Omental fat pad (tissue), 4 donors: ENCODE measurements around the gene FAM83F. TPM values are rescaled to one million over a fixed set of nuclear protein-coding genes. Genes with fewer than 3 reads are reported as not detected.

Source experiments
- ATAC-seq: fragments of 150-250 bp; one replicate; pipeline ENCODE4 v1.9.1; 2016; ENCODE audit warnings: mild to moderate bottlenecking, moderate library complexity; ENCODE audit not compliant: low FRiP score
- DNase-seq: peaks from one replicate; pipeline ENCODE4 v3.0.0-alpha.2; 2019; ENCODE audit warnings: low spot score
- total RNA-seq, 4 donors: library from RNA; depleted of rRNA; stranded (reverse); fragments of >200 nt; gene quantifications; one replicate each; pipeline ENCODE4 v1.1.0, GENCODE V29; 2016
- TF ChIP-seq, protein P1 (sequence below), 3 donors: fragments of 450-650 bp; IDR thresholded peaks; one replicate each; pipeline ENCODE4 v1.5.1; 2016 to 2017; ENCODE audit warnings: antibody characterized with exemption in 3 of 3, mild to moderate bottlenecking in 3 of 3, moderate library complexity in 2 of 3

FAM83F gene
- total RNA-seq, 4 donors from 2014 or later, result 0.37 to 0.84 (median 0.57) TPM

DNA sequence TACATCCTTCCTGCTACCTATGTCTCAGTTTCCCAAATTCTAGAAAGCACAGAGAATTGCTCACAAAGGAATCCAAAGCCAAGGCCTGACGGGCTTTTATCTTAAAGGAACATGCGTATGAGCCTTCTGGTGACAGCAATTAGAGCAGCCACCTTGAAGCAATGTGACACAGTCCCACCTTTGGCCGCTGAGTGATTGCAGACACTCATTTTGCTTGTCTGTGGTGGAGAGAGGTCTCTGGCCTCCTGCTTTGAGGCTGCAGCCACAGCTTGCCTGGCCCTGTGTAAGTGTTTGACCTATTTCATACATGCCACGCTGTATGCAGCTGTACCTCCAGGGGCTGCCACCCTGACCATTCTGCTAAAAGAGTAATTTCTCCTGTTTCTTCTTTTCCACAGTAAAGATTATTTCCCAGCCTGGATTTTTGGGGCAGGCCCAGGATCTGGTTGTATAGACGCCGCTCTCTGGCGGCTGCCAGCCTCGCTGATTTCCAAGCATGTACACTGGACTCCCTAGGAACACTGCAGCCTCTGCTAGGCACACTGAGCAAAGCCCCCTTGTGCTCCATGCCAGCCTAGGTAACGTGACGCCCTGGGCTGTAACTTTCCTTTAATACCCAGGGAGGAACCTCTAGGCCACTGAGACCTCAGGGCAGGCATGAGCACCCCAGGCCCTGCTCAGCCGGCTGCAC is 35.7 kb upstream of the FAM83F start:
- ATAC-seq, result no peak
- TF ChIP-seq, protein P1, sequence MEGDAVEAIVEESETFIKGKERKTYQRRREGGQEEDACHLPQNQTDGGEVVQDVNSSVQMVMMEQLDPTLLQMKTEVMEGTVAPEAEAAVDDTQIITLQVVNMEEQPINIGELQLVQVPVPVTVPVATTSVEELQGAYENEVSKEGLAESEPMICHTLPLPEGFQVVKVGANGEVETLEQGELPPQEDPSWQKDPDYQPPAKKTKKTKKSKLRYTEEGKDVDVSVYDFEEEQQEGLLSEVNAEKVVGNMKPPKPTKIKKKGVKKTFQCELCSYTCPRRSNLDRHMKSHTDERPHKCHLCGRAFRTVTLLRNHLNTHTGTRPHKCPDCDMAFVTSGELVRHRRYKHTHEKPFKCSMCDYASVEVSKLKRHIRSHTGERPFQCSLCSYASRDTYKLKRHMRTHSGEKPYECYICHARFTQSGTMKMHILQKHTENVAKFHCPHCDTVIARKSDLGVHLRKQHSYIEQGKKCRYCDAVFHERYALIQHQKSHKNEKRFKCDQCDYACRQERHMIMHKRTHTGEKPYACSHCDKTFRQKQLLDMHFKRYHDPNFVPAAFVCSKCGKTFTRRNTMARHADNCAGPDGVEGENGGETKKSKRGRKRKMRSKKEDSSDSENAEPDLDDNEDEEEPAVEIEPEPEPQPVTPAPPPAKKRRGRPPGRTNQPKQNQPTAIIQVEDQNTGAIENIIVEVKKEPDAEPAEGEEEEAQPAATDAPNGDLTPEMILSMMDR (IDR thresholded peaks at IDR 0.05), result no peak
- DNase-seq, result no peak

DNA sequence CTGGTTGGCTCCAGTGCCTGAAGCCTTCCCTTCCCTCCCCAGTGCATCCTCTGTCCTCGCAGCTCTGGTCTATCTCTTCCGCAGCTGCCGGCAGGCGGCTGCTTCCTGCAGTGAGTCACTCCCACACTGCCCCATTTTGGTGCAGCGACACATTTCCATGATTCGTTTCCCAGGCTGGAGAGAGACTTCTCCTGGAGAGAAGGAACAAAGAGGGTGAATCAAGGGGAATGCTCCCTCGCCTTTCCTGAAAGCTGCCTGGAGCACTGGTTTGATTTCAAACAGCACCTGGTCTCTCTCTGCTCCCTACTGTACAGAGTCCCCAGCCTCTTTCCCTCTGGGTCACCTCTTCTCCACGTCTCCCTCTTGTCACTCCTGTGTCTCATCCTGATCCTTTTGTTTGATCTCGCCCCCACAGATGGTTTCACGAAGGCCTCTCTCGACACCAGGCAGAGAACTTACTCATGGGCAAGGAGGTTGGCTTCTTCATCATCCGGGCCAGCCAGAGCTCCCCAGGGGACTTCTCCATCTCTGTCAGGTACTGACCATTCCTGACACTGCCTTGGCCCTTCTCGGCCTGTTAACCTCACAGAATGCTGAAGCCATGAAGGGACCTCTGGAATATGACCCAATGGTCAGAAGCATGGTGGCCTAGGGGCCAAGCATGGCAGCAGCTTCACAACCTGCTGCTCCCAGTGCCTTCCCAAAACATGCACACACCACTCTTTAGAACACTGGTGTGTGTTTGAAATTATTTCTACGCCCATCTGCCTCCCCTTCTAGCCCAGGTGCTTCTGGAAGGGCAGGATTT is 34.9 kb upstream of the FAM83F start, which contains the start of gene TMA7B:
TSS of gene TMA7B (plus strand) at position 758 of the 808 bp plus-strand sequence. CDS start 3,978 bp downstream, outside the sequence.
- TF ChIP-seq, protein P1 (IDR thresholded peaks at IDR 0.05), result no peak

DNA sequence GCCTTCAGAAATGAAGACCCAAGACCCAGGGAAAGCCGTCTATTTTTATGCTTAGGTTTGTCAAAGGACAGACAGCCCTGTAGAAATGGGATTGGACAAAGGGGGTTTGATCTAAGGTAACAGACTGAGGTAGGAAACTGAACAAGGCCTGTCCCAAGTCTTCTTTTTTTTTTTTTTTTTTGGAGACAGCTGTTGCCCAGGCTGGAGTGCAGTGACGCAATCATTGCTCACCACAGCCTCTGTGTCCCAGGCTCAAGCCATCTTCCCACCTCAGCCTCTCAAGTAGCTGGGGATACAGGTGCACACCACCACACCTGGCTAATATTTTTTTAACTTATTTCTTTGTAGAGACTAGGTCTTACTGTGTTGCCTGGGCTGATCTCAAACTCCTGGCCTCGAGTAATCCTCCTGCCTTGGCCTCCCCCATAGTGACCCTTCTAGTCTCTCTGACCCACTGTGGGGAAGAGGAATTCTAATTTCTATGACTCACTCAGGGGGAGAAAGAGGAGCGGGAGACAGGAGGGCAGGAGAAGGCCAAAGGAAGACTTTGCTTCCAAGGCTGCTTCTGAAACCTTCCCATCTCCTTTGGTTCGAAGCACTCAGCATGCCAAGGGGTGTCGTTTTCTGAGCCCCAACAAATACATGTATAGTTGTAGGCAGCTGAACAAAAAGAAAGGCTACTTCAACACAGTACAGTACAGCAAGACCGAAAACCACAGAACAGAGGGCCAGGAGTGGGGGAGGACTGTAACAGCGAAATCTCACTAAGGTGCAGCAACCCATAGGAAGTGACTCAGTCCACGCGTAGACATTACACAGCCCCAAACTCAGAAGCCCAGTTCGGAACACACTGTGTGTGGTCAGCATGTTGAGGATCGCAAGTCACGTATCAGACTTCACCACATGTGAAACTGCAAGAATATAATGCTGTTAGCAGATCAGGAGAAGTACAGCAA is 33.7 kb upstream of the FAM83F start:
- TF ChIP-seq, protein P1 (IDR thresholded peaks at IDR 0.05), result no peak
- ATAC-seq, result no peak
- DNase-seq, result no peak

More for the DNA sequence above, 34.9 kb upstream of the FAM83F start, which contains the start of gene TMA7B:
- DNase-seq (no peak), ATAC-seq (no peak)

DNA sequence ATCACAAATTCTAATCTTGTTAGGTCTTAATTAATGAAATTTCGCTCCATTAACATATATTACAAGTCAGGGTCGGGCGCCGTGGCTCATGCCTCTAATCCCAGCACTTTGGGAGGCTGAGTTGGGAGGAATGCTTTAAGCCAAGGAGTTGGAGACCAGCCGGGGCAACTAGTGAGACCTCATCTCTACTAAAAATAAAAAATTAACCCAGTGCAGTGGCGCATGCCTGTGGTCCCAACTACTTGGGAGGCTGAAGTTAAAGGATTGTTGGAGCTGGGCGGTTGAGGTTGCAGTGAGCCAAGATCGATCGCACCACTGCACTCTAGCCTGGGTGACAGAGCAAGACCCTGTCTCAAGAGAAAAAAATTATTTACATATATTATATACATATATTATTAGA is 32.7 kb upstream of the FAM83F start:
- ATAC-seq (no peak), DNase-seq (no peak)
- TF ChIP-seq, protein P1 (IDR thresholded peaks at IDR 0.05), result no peak

DNA sequence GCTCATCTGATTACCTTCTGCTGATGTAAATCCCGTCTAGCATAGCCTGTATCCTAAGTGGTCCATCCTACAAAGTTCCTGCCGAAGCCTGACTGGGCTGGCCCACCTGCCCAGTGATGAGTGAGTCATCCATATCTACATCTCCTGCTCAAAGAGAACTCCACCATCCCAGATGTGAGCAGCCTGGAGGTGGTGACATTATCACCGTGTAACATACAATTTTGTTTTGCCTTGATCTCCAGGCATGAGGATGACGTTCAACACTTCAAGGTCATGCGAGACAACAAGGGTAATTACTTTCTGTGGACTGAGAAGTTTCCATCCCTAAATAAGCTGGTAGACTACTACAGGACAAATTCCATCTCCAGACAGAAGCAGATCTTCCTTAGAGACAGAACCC is 29.0 kb upstream of the FAM83F start:
- no peak for ATAC-seq
- TF ChIP-seq, protein P1 (IDR thresholded peaks at IDR 0.05), result no peak
- DNase-seq, result no peak

DNA sequence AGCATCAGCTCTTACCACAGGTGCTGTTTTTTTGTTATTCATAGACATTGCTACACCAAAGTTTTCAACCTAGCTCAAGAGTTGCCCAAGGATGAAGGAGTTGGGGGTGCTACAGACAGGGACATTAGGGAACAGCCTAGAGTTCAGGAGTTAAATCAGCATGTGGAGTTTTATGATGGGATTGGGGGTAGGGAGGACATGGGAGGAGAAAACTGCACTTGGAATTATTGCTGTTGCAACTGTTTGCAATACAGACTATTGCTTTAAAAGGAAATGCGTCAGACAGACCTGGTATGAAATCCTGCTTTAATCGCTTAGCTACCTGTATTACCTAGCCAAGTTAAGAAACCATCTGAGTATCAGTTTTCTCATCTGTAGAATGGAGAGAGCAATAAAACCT is 28.3 kb upstream of the FAM83F start:
- TF ChIP-seq, protein P1 (IDR thresholded peaks at IDR 0.05), result no peak
- no peak for ATAC-seq
- DNase-seq, result no peak
